Rectal smooth muscle tissue (tissue), 1 donor: ENCODE results near the gene ELOVL2.

ENCODE experiments used
- H3K27ac ChIP-seq: one replicate; pipeline ENCODE4 v1.7.0; 2013; ENCODE audit warnings: low read depth, low read length, inconsistent platforms
- H3K27me3 ChIP-seq: one replicate; pipeline ENCODE4 v1.7.0; 2013; ENCODE audit warnings: low read length; ENCODE audit not compliant: control insufficient read depth, insufficient read depth
- H3K36me3 ChIP-seq: one replicate; pipeline ENCODE4 v1.7.0; 2013; ENCODE audit warnings: low read length; ENCODE audit not compliant: control insufficient read depth, insufficient read depth
- H3K4me1 ChIP-seq: one replicate; pipeline ENCODE4 v1.7.0; 2013; ENCODE audit warnings: low read length; ENCODE audit not compliant: control insufficient read depth, insufficient read depth
- H3K4me3 ChIP-seq: one replicate; pipeline ENCODE4 v1.7.0; 2013; ENCODE audit warnings: low read length
- H3K9ac ChIP-seq: one replicate; pipeline ENCODE4 v1.7.0; 2013; ENCODE audit warnings: low read length

Gene ELOVL2

DNA sequence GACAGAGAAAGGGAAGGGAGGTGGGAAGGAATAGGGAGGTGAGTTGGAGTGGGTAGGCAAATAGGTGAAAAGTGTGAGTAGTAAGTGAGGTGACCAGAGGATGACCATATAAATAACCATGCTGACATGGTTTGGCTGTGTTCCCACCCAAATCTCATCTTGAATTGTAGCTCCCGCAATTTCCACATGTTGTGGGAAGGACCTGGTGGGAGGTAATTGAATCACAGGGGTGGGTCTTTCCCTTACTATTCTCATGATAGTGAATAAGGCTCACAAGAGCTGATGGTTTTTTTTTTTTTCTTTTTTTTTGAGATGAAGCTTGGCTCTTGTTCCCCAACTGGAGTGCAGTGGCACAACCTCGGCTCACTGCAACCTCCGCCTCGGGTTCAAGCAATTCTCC lies 28.0 kb upstream of the ELOVL2 start:
- H3K27ac ChIP-seq: no peak overlapping the region
- H3K4me3 ChIP-seq: no peak overlapping the region
- no peak overlapping the region for H3K9ac ChIP-seq
- no peaks in the 10 kb centered on the region for H3K36me3 ChIP-seq
- no peaks in the 10 kb centered on the region for H3K4me1 ChIP-seq
- H3K27me3 ChIP-seq: no peaks in the 10 kb centered on the region

DNA sequence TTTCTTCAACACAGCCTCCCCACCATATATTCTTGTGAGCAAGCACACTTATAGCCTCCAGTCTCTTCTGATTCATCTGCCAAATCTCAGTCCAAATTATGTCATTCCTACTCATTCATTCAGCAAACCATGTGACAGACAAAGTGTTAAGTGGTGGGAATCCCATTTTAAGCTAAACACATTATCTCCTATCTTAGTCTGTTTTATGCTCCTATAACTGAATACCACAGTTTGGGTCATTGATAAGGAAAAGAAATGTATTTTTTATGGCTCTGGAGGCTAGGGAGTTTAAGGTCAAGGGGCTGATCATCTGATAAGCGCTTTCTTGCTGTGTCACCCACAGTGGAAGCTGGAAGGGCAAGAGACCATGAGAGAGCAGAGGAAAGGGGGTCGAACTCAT lies 25.7 kb upstream of the ELOVL2 start:
- no peaks in the 10 kb centered on the region for H3K27me3 ChIP-seq
- H3K36me3 ChIP-seq: no peaks in the 10 kb centered on the region
- H3K27ac ChIP-seq: no peak overlapping the region
- H3K4me3 ChIP-seq: no peak overlapping the region
- no peak overlapping the region for H3K9ac ChIP-seq
- H3K4me1 ChIP-seq: no peaks in the 10 kb centered on the region

DNA sequence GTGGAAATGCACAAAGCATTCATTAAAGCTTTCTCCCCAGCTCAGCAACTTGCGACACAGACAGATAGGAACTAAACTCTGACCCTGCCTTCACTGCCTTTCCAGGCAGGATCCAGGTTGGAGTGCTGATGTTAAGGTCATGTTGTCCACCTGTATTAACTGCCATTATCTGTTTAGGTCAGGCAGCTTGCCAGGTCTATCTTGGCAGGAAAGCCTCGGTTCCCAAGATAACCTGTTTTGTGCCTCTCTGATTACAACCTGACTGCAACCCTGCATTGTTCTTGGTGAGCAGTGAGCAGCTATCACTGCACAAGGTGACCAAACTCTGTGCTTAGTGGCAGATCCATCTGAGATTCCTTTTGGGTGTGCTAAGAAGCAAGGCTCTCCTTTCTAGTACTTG lies 23.2 kb upstream of the ELOVL2 start:
- H3K4me3 ChIP-seq: no peak overlapping the region
- no peaks in the 10 kb centered on the region for H3K27me3 ChIP-seq
- no peak overlapping the region for H3K9ac ChIP-seq
- no peak overlapping the region for H3K27ac ChIP-seq
- no peaks in the 10 kb centered on the region for H3K4me1 ChIP-seq
- no peaks in the 10 kb centered on the region for H3K36me3 ChIP-seq

DNA sequence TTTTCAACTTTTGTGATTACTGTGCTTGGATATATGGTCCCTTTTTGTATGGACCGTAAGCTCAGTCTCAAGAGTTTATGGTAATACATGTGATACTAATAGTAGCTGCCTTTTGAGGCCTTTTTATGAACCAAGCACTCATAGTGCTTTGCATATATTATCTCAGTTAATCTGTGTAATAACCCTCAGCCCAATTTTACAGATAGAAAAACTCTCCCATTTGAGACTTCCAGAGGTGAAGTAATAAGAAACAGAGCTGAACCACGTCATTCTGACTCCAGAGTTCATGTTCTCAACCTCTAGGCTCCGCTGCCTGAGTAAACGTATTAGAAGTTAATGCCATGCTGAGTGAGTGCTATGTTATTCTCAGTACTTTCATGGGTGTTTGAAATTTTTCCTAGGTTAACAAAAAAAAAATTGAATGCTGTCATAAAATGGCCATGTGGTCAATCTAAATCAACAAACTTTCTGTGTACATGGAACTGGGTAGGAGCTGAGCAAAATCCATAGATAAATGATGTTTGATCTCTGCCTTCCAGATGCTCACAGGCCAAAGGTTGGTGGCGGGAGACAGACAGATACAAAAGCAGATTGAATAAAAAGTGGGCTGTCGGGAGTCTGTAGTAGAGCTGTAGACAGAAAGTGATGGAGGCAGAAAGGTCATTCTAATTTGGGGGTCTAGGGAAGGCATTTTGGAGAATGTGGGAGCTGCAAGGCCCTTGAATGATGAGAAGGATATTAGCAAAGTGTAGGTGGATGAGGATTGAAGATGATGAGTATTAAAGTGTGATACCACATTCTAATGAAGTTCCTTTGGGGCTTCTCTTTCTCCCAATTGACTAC lies 22.6 kb upstream of the ELOVL2 start:
- Histone ChIP-seq H3K9ac (no peak overlapping the region), H3K4me1 (no peaks in the 10 kb centered on the region), H3K4me3 (no peak overlapping the region), H3K27ac (no peak overlapping the region), H3K36me3 (no peaks in the 10 kb centered on the region), H3K27me3 (no peaks in the 10 kb centered on the region)

DNA sequence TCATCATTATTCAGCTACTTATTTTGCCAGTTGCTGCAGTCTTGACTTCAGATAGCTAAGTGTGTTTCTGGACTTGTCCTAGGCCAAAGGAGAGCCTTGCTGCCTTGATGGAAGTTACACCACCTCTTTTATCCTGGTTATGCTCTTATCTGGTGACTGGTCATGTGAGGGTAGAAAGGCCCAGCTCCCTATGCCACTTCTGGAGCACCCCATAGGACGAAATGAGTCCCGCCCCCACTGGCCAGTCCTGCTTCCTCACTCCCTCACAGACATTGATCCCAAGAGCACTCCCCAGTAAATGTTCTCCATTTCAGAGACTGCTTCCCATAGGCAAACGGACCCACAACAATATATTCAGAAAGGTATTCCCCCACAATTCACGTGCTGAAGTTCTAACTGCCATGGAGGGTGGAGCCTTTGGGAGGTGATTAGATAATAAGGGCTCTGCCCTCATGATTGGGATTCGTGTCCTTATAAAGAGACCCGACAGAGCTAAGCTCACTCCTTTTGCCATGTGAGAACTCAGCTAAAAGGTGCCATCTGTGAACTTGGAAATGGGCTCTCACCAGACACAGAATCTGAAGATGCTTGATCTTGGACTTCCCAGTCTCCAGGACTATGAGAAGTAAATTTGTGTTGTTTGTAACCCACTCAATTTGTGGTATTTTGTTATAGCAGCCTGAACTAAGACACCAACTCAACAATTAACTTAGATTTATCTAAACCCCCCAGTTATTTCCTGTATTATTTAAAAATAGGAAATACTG lies 21.5 kb upstream of the ELOVL2 start:
- Histone ChIP-seq H3K36me3 (no peaks in the 10 kb centered on the region), H3K4me1 (no peaks in the 10 kb centered on the region), H3K27me3 (no peaks in the 10 kb centered on the region), H3K9ac (no peak overlapping the region), H3K4me3 (no peak overlapping the region), H3K27ac (no peak overlapping the region)

DNA sequence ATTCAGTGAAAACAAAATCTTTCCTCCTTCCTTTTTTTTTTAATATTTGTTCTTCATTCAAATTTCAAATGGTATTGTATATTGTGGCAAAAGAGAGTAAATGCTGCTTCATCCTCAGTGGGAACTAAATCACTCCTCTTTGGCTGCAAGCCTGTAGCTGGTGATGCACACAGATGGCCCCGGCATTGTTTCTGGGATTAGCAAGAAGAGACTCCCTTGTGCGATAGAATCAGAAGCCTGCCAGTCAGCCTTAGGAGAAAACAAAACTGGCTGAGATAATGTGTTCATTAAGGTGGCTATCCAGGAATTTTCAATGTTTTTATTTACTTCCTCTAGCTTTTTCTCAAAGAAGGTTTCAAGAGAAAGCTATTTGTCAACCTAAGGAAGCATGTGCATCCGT lies 20.7 kb upstream of the ELOVL2 start:
- Histone ChIP-seq H3K36me3 (no peaks in the 10 kb centered on the region), H3K27ac (no peak overlapping the region), H3K9ac (no peak overlapping the region), H3K4me1 (no peaks in the 10 kb centered on the region), H3K4me3 (no peak overlapping the region), H3K27me3 (no peaks in the 10 kb centered on the region)

DNA sequence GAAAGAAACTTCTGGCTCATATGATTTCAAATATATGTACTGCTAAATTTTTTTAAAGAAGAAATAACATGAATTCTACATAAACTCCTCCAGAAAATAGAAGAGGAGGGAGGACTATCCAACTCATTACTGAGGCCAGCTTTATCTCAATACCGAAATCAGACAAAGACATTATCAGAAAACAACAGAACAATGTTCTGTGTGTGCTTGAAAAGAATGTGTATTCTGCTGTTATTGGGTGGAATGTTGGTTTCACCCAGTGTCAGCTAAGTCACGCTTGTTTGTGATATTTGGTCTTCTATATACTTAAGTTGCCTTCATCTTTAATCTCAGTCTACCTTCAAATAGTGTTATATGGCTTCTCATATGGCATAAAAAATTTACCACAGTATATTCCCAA lies 18.6 kb upstream of the ELOVL2 start:
- Histone ChIP-seq H3K9ac (no peak overlapping the region), H3K36me3 (no peaks in the 10 kb centered on the region)

DNA sequence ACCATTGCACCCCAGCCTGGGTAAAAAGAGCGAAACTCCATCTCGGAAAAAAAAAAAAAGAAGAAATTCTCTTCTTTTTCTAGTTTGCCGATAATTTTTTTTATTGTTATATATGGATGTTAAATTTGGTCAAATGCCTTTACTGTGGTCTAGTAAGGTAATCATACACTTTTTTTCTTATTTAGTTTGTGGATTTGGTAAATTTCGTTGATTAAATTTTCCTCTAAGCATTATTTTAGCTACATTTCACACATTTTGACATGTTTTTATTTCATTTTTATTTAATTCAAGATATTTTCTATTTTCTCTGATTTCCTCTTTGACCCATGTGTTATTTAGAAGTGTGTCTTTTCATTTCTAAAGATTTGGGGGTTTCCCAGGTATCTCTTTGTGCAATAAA lies 18.0 kb upstream of the ELOVL2 start:
- Histone ChIP-seq H3K36me3 (no peaks in the 10 kb centered on the region), H3K4me1 (no peaks in the 10 kb centered on the region), H3K27me3 (no peaks in the 10 kb centered on the region), H3K4me3 (no peak overlapping the region), H3K9ac (no peak overlapping the region), H3K27ac (no peak overlapping the region)

More for the DNA sequence above, 18.6 kb upstream of the ELOVL2 start:
- no peak overlapping the region for H3K27ac ChIP-seq
- H3K4me1 ChIP-seq: no peaks in the 10 kb centered on the region
- H3K27me3 ChIP-seq: no peaks in the 10 kb centered on the region
- no peak overlapping the region for H3K4me3 ChIP-seq

DNA sequence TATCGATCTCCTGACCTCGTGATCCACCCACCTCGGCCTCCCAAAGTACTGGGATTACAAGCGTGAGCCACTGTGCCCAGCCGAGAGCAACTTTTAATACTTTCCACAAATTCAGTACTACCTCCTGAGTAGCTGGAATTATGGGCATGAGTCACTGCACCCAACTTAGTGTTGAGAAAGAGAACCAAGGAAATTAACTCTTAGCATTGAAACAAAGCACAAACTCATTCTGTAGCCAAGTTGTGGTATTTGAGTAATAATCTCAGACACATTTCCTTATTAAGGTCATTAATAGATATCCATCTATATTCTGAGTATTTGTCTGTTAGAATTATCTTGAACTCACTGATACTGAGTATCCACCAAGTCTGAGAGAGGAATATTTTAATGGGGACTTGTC lies 14.3 kb upstream of the ELOVL2 start:
- no peak overlapping the region for H3K4me3 ChIP-seq
- no peak overlapping the region for H3K27ac ChIP-seq
- H3K4me1 ChIP-seq: no peaks in the 10 kb centered on the region
- H3K9ac ChIP-seq: no peak overlapping the region
- H3K36me3 ChIP-seq: no peaks in the 10 kb centered on the region
- no peaks in the 10 kb centered on the region for H3K27me3 ChIP-seq

DNA sequence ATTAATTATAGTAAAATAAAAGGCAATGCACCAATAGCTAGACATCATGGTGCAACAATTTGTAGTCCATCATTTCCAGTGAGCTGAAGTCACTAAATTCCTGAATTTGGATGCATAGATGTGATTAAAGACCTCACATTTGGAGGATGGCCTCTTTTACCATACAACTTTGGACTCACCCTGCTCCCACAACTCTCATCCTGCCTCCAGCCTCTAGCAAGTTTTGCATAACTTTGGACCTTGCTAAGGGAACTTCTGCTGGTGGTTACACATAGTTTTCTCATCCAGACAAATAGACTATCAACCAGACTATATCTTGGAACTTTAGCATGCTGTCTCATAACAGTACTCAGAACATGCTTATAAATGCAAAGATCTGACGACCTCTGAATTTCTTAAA lies 12.8 kb upstream of the ELOVL2 start:
- Histone ChIP-seq H3K9ac (no peak overlapping the region), H3K27ac (no peak overlapping the region), H3K4me3 (no peak overlapping the region), H3K36me3 (no peaks in the 10 kb centered on the region), H3K27me3 (no peaks in the 10 kb centered on the region), H3K4me1 (no peaks in the 10 kb centered on the region)

DNA sequence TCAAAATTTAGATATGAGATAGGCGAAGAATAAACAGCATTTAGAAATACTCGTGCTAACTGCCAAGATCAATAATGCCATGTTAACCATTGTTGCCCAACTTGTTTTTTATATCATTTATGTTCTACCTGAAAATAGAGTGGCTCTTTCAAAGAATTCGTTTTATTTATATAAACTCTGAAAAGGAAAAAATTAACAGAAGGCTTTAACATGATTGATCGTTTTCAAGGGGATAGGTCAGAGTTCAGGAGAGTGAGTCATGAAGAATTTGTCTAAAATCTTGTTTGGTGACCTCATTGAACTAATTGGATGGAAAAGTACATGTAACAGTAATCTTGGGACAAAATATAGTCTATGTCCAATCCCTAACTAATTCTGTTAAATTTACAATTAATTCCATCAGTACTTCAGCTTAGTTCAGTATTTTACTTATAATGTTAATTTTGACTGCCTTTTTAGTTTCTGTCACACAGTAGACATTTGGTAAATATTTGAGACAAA lies 11.1 kb upstream of the ELOVL2 start:
- H3K27ac ChIP-seq: no peak overlapping the region
- H3K4me1 ChIP-seq: no peaks in the 10 kb centered on the region
- no peak overlapping the region for H3K4me3 ChIP-seq
- H3K36me3 ChIP-seq: no peaks in the 10 kb centered on the region
- H3K27me3 ChIP-seq: no peaks in the 10 kb centered on the region
- H3K9ac ChIP-seq: no peak overlapping the region

DNA sequence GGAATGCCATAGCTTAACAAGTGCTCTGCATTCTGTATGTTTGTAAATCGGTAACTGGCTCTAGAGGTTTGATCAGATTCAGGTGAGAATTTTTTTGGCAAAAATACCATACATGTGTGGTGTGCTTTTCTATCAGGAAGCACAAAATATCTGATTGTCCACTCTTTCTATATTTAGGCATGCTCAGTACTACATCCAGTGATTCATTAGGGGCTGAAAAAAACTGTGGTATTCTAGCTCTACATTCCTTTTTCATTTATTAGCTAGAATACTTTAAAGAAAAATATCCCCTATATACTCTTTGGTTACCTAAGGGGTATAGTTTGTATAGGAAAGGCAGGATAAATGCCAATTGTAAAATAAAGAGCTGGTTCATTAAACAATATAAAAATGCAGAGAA lies 10.6 kb upstream of the ELOVL2 start:
- Histone ChIP-seq H3K36me3 (no peaks in the 10 kb centered on the region), H3K27ac (no peak overlapping the region), H3K4me3 (no peak overlapping the region), H3K27me3 (no peaks in the 10 kb centered on the region), H3K4me1 (no peaks in the 10 kb centered on the region), H3K9ac (no peak overlapping the region)
